NCI-H146 (cell line): ENCODE measurements around the gene SPG7.

ENCODE experiments used
- DNase-seq: peaks from one replicate; lab custom pipeline; 2025; lab: John Stamatoyannopoulos, UW

Gene SPG7

GRCh38 chr16:89517128-89517527 is 8.9 kb downstream of the SPG7 start:
- no peak for DNase-seq

- no peak for DNase-seq
These were observed 11.7 kb downstream of the SPG7 start for GRCh38 chr16:89519881-89520280.

- DNase-seq, result no peak
These were observed 14.1 kb downstream of the SPG7 start for GRCh38 chr16:89522287-89522686.

GRCh38 chr16:89523680-89524344 is 15.6 kb downstream of the SPG7 start:
- no peak for DNase-seq

- no peak for DNase-seq
These were observed 17.1 kb downstream of the SPG7 start for GRCh38 chr16:89525146-89525913.

- no peak for DNase-seq
These were observed 20.9 kb downstream of the SPG7 start for GRCh38 chr16:89529097-89529496.

GRCh38 chr16:89530401-89531381 is 22.5 kb downstream of the SPG7 start:
- no peak for DNase-seq

- DNase-seq, result no peak
These were observed 23.8 kb downstream of the SPG7 start for GRCh38 chr16:89531821-89532526.

GRCh38 chr16:89534252-89534756 is 26.1 kb downstream of the SPG7 start:
- no peak for DNase-seq

- DNase-seq, result no peak
These were observed 28.2 kb downstream of the SPG7 start for GRCh38 chr16:89536371-89536770.

GRCh38 chr16:89536886-89537548 is 28.8 kb downstream of the SPG7 start:
- no peak for DNase-seq

- no peak for DNase-seq
These were observed 29.3 kb downstream of the SPG7 start for GRCh38 chr16:89537549-89537925.

GRCh38 chr16:89538286-89538685 is 30.1 kb downstream of the SPG7 start:
- no peak for DNase-seq

- DNase-seq, result no peak
These were observed 32.4 kb downstream of the SPG7 start for GRCh38 chr16:89540557-89540956.

- no peak for DNase-seq
These were observed 33.6 kb downstream of the SPG7 start for GRCh38 chr16:89541792-89542191.

GRCh38 chr16:89544113-89544512 is 35.9 kb downstream of the SPG7 start:
- DNase-seq, result no peak

- DNase-seq, result no peak
These were observed 36.5 kb downstream of the SPG7 start for GRCh38 chr16:89544713-89545043.

GRCh38 chr16:89545044-89545830 is 37.0 kb downstream of the SPG7 start:
- DNase-seq, result no peak

GRCh38 chr16:89545831-89546574 is 37.8 kb downstream of the SPG7 start:
- no peak for DNase-seq

GRCh38 chr16:89546781-89547180 is 38.6 kb downstream of the SPG7 start:
- no peak for DNase-seq
